GM18519 (cell line): ENCODE measurements around the gene ZNF460.
A peak's percentile ranks its signal among the peaks of the same experiment; 100 is the strongest.
"Not testable (repeated sequence)": the region's sequence is repeated elsewhere in the genome, so short reads cannot be mapped to it uniquely, and the experiment has no call there.

Source experiments
- ATAC-seq: cut with Tn5 transposase; IDR thresholded peaks from one replicate; pipeline ENCODE4 v1.9.1; 2021; ENCODE audit warnings: mild to moderate bottlenecking, moderate library complexity; ENCODE audit not compliant: unreplicated experiment, low FRiP score

Gene ZNF460

DNA sequence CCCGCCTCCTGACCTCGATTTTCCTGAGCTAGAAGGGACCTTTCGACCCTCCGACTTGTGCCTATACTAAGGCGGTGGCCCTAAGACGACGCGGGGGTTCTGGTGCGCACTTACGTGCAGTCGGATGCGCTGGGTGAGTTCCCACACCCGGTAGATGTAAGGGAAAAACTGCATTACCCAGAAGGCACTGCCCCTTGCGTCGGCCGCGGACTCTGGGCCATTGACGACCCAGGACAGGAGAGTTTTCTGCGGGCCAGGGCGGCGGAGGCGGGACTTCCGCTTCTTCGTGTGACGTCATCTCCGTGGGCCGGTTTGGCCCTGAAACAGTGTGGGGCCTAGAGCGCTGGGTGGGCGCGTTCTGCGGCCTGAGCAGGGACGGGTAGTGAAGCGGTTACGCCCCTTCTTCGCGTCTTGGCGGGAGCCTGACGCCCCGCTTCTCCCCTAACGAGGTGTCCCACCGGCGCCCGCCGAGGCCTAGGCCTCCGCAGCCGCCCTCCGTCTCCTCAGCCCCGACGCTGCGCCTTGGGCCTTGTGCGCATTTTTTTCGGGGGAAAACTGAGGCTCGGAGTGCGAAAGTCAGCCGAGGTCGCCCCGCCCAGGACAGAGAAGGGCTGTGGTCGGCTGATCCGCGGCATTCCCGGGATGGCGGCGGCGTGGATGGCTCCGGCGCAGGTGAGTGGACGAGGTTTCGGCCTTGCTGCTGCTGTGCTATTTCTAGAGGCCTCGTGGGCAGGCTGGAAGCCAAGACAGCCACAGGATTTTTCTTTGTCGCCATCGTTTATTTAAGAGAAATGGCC lies at the start of gene ZNF460:
Gene ZNF460 (plus strand): TSS at position 321 of the 797 bp plus-strand sequence. CDS start 322 bp downstream, at position 643.
- peak; percentile 53 for ATAC-seq

DNA sequence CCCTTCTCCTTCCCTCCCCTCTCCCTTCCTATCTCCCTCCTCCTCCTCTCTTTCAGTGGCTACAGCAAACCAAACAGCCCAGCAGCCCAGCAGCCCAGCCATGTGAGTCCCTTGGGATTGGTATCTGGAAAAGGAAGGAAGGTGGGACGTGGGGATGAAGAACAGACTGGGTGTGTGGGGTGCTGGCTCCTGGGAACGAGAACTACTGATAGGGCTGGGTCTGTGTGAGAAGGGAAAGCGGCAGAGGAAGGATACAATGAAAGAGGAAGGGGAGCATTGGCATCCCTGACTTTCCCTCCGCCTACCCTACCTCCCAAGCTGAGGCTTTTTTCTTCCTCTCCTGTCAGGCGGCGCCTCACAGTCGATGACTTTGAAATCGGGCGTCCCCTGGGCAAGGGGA lies 48.6 kb upstream of the ZNF460 start:
- no peak for ATAC-seq

DNA sequence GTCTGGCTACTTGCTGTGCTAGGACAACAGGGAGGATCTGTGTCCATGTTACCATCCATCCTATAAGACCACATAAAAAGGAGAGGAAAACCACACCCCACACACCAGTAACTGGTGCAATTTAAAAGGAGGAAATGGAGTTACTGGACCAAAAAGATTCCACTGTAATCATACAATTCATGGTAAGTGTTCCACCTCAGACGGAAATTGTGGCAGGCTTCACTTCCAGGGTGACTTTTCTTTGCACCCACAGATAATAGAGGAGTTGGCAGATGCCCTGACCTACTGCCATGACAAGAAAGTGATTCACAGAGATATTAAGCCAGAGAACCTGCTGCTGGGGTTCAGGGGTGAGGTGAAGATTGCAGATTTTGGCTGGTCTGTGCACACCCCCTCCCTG lies 47.1 kb upstream of the ZNF460 start:
- ATAC-seq = no peak

DNA sequence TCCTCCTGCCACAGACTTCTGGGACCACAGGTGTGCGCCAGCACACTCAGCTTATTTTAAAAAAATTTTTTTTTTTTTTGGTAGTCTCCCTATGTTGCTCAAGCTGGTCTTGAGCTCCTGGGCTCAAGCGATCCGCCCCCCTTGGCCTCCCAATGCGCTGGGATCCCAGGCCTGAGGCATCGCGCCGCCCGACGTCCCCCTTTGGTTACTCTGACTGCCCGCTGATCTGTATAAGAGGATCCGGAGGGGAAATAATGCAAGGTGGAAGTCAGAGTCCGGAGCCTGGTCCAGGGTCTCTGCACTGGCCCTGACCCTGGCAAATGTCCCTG lies 40.3 kb upstream of the ZNF460 start:
- no peak for ATAC-seq

DNA sequence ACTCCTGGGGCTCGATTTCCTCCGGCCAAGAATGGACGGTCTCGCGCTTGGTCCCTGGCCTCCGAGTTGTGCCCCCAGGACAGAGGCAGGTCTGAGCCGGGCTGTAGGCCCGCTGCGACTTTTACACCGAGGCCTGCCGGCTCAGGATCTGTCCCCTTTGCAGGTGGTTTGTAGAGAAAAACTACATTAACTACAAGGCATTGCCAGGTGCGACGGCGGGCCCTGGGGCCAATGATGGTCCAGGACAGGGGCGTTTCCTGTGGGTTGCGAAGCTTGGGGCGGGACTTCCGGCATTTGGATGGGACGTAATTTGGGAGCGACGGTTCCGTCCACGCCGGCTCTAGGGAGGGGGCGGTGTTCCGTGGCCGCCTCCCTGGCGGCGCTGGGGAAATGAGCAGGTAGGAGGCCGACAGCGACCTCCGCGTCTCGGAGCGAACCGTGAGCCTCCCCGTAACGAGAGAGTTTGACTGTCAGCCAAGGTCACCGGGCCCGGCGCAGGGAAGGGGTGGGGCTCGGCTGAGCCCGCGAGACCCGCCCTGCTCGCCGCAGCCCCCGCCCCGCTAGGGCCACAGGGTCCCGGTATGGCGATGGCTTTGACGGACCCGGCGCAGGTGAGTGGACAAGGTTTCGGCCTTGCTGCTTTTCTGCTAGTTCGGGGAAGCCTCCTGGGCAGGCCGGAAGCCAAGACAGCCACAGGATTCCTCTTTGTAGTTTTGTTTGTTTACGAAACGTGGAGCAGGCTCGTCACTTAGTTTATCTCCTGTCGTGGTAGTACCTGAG lies 39.8 kb upstream of the ZNF460 start, which contains the start of gene ZNF805:
Gene ZNF805 (plus strand): TSS at position 322 of the 780 bp plus-strand sequence. CDS start 260 bp downstream, at position 582.
- ATAC-seq = peak; percentile 73

DNA sequence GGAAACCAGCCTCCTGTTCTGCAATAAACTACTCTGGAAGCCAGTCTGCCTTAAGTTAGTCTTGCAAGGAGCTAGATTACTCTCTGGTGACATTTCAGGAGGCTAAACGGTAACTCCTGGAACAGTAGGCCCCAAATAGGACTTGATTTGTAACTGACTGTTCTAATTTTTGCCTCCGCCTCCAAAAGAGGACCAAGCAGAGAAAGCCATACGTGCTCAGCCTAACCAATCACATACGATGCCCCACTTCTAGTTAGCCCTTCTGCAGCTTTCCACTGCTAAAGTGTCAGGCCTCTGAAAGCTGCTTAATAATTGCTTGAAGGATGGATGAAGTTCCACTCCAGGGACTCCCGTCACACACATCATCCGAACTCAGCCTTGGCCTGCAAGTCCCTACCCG lies 39.1 kb upstream of the ZNF460 start:
- ATAC-seq = no peak

DNA sequence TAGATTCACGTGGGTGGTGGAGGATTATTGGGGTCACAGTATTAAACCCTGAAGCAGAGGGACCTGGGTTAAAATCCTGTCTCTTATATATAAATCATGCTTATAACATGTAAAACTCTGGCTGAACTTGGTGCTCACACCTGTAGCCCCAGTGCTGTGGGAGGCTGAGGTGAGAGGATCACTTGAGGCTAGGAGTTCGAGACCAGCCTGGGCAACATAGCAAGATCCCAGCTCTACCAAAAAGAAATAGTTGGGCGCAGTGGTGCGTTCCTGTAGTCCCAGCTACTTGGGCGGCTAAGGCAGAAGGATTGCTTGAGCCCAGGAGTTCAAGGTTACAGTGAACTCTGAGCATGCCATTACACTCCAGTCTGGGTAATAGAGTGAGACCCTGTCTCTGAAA lies 37.5 kb upstream of the ZNF460 start:
- no peak for ATAC-seq

DNA sequence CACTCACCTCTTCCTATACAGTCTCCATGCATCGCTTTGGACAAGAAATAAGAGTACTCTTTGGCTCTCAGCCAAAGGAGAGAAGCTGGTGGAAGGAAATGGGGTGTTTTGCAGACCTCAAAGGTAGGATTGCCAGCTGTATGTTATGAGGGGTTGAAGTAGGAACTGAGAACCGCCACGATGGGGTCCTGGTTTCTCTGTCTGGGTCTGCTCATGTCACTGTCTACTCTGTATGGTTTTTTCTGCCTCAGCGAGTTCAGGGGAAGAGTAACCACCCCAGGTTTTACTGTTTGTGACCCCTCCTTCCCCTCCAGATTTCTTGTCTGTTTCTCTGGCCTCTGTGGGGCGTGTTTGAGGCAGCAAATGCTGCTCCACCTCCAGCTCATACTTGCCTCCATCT lies 35.8 kb upstream of the ZNF460 start:
- ATAC-seq = no peak

DNA sequence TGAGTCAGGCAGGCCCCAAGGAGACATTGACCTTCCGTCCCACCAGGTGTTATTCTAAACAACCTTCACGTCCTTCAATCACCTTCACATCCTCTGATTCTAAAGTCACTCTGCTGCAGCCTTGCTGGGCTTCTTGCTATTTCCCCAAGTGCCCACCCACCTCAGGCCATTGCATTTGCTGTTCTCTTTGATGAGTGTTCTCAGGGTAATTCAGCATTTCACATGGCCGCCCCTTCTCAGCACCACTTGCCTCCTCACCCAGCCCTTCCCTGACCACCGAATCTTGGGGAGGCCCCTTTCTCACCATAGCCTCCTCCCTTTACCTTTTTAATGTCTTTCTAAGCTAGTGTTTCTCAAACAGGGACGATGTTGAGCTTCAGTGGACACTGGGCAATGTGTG lies 35.2 kb upstream of the ZNF460 start:
- no peak for ATAC-seq

DNA sequence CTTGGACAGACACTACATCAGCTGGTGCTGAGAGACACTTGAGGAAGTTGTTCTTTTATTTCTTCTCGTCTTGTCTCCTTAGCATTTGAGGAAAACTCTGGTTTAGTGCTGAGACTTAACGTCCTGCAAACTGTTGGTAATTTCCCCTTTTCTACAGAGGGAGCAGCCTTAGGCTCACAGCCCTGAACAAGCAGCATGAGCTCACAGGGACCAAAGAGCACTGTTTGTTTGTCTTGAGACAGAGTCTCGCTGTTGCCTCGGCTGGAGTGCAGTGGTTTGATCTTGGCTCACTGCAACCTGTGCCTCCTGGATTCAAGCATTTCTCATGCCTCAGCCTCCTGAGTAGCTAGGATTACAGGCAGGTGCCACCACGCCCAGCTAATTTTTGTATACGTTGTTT lies 34.3 kb upstream of the ZNF460 start:
- ATAC-seq = no peak

DNA sequence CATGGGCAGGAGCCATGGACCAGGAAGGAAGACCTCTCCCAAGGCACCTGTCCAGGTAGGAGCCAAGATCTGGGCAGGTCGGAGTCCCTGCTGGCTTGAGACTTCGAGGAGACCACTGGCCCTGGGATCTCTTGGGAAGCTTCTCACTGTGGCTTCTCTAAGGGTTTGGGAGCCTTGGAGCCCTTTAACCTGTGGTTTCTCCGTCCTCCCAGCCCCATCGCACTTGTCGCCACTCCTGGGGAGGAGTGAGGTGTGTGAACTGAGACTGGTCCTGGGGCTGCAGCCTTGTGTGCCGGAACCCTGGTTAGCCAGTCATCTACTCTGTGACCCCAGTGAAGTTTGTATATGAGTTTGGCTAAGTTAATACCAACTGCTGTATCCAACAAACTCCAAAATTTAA lies 31.6 kb upstream of the ZNF460 start:
- ATAC-seq = no peak

DNA sequence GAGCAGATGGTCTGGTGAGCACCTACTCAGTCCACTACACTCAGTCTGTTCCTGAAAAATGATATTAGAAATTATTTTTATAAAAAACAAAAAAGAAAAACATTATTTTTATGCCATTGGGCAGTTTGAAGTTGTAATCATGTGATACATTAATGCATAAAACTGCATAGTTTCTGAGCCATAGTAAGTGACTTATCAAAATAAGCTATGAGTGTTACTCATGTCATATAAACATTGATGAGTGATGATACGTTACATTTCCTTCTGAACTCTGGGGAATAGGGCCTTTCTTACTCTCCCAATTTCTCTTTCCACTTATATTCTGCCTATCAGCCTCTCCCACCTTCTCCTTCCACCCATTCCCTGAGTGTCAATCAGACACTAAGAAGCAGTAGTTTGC lies 31.0 kb upstream of the ZNF460 start:
- ATAC-seq = no peak

DNA sequence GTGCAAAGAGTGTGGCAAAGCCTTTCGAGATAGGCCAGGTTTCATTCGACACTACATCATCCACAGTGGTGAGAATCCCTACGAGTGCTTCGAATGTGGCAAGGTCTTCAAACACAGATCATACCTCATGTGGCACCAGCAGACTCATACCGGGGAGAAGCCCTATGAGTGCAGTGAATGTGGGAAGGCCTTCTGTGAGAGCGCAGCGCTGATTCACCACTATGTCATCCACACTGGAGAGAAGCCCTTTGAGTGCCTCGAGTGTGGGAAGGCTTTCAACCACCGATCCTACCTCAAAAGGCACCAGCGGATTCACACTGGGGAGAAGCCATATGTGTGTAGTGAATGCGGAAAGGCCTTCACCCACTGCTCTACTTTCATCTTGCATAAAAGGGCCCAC lies 26.5 kb upstream of the ZNF460 start:
- not testable (repeated sequence) for ATAC-seq

DNA sequence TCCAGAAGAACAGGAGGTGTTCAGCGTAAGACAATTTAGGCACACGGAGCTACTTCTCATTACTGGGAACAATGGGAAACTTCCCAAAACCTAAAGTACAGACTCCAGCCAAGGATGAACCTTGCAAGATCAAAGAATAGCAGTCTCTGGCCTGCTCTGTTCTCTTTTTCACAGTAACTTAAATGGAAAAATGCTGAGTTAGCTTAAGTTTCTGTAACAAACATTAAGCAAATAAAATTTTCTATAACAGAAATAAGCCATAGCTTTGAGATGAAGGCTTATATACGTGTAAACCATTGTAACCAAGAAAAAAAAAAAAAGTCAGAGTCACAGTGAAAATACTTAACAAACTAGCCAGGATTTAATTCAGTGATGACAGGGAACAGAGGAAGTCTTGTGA lies 18.2 kb upstream of the ZNF460 start:
- ATAC-seq = no peak

DNA sequence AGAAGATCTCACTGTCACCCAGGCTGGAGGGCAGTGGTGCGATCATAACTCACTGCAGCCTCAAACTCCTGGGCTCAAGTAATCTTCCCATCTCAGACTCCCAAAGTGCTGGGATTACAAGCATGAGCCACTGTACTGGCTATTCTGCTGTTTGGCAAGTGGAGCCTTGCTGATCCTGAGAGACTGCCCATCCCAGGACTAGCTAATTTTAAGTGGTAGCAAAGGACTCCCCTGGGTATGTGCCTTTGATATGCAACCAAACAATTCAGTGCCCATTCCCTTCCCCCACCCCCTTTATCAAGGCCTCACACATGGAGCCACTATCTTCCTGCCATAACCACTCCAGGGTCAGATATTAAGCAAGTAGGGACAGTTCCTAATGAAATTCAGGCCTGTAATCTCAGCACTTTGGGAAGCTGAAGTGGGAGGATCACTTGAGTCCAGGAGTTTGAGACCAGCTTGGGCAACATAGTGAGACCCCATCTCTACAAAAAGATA lies 17.0 kb upstream of the ZNF460 start:
- no peak for ATAC-seq

DNA sequence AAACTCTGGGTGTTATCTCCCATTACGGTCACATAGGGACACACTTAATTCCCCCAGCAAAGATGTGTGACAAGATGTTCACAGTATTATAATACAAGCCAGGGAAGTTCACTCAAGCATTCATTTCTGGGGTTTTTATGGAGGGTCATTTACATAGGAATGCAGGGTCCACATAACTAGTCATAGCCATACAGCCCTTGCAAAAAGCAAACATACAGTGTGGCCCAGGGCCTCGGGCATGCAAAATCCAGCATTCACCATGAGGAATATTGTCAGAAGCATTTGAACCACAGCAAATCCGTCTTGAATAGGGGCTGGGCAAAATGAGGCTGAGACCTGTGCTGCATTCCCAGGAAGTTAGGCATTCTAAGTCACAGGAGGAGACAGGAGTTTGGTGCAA lies 13.0 kb upstream of the ZNF460 start:
- no peak for ATAC-seq

DNA sequence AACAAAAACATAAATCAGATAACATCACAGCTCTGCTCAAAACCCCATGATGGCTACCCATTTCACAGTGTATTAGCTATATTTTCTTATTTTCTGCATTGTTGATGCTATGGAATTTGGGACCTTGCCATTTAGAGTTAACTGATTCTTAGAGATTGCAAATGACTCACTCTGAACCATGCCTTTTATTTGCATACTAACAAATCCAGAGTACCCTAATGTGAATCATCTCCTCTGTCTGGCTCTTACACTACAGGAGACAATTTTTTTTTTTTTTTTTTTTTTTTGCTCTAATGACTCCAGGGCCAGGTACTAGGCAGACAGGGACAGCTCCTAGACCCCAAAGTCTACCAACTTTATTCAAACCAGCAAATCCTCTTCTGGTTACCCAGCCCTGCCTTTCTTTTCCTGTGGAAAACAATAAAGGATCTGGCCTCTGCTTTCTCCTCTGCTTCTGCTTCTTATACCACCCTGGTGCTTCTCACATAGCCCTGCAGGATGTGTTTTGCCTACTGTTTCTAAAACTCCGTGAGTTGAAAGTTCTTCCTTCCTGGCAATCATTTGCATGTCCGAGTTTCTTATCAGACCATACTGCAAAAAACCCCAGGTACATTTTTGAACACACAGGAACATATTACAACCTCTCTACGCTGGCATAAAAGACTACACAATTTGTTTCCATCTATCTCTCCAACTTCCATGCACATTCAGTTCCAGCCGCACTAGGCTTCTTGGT lies 10.6 kb upstream of the ZNF460 start:
- no peak for ATAC-seq

DNA sequence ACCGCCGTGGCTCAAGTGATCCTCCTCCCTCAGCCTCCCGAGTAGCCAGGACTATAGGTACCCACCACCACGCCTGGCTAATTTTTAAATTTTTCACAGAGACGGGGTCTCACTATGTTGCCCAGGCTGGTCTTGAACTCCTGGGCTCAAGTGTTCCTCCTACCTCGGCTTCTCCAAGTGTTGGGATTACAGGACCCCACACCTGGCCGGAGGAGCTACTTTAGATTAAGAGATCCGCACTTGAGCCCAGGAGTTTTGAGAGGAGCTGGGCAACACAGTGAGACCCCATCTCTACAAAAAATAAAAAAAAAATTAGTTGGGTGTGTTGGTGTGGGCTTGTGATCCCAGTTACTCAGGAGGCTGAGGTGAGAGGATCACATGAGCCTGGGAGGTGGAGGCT lies 9.0 kb upstream of the ZNF460 start:
- no peak for ATAC-seq

DNA sequence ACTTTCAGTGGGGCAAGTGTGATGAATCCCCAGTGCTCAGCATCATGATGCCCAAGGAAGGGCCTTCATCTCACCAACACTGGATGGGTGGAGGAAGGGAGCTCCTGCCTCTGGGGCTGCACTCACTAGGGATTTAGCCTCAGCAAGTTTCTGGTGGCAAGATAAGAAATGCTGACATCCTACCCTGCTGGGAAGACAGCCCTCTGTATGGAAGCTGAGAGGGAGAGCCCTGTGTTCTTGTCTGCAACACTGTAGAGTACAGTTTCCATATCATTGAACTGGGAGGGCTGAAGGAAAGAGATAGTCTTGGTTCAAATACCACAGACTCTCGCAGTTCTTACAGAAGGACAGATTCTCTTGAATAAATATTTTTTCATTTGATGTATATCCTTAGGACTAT lies 7.3 kb upstream of the ZNF460 start:
- no peak for ATAC-seq

DNA sequence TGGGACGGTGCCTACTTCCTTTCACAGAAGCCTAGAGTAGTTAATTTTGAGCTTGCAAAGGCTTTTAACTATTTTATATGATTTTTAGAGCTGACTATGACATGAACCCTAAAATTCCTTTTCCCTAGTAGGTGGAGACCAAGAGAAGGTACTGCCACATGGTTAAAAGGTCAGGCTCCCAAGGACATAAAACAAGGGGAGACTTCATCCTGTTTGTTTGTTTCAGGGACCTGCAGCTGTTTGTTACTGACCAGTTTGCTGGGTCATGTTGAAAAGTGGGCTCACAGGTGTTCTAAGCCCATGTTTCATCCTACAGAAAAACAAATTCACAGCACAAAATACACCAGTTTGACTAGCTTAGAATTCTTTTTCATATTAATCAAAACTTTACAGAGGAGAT lies 3.9 kb upstream of the ZNF460 start:
- ATAC-seq = no peak

DNA sequence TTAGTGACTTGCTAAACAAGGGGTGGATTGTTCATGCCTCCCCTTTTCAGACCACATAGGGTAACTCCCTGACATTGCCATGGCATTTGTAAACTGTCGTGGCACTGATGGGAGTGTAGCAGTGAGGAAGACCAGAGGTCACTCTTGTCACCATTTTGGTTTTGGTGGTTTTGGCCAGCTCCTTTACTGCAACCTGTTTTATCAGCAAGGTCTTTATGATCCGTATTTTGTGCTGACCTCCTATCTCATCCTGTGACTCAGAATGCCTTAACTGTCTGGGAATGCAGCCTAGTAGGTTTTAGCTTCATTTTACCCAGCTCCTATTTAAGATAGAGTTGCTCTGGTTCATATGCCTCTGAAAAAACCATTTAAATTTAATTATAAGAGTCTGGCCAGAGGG lies 1.8 kb upstream of the ZNF460 start:
- not testable (repeated sequence) for ATAC-seq
